Chondrocyte (in vitro differentiated cells): ENCODE measurements around the gene TLR7. TPM values are rescaled to one million over a fixed set of nuclear protein-coding genes. Genes with fewer than 3 reads are reported as not detected.

ENCODE experiments used
- DNase-seq: peaks from one replicate; pipeline ENCODE4 v3.0.0; 2021; ENCODE audit warnings: mixed read lengths, low spot score
- H3K27ac Mint-ChIP-seq: one replicate; pipeline ENCODE4 v1.8.0; 2021; ENCODE audit warnings: mild to moderate bottlenecking, moderate library complexity, mixed read lengths; ENCODE audit not compliant: unreplicated experiment
- H3K27me3 Mint-ChIP-seq: 2 replicates; pipeline ENCODE4 v1.8.0; 2021; ENCODE audit warnings: low read depth, mixed read lengths
- H3K36me3 Mint-ChIP-seq: 2 replicates; pipeline ENCODE4 v1.8.0; 2021; ENCODE audit warnings: low read depth, mixed read lengths
- H3K4me1 Mint-ChIP-seq: 2 replicates; pipeline ENCODE4 v1.8.0; 2021; ENCODE audit warnings: low read depth, mild to moderate bottlenecking, mixed read lengths
- H3K4me3 Mint-ChIP-seq: one replicate; pipeline ENCODE4 v1.8.0; 2021; ENCODE audit warnings: mild to moderate bottlenecking, moderate library complexity, mixed read lengths; ENCODE audit not compliant: unreplicated experiment
- H3K9me3 Mint-ChIP-seq: 2 replicates; pipeline ENCODE4 v1.8.0; 2021; ENCODE audit warnings: low read depth, mixed read lengths
- CTCF ChIP-seq: fragments of 200-600 bp; sonication (generic); IDR thresholded peaks from 2 replicates; pipeline ENCODE4 v1.5.0; 2021; ENCODE audit warnings: antibody characterized with exemption, mild to moderate bottlenecking, moderate library complexity
- total RNA-seq: library from RNA; stranded (reverse); gene quantifications from 3 replicates; pipeline ENCODE4 v1.2.1, GENCODE V29; 2021

TLR7 gene
- total RNA-seq, 1 donor from 2014 or later = not detected

GRCh38 chrX:12920990-12921389 is 54.1 kb downstream of the TLR7 start:
- DNase-seq = no peak
- Mint-ChIP-seq H3K27me3 (peaks cover 5% of the 10 kb centered on the region), H3K27ac (no peak overlapping the region), H3K9me3 (peaks cover 11% of the 10 kb centered on the region), H3K4me3 (no peak overlapping the region), H3K36me3 (no peaks in the 10 kb centered on the region), H3K4me1 (no peaks in the 10 kb centered on the region)
- TF ChIP-seq CTCF = no peak

GRCh38 chrX:12921886-12922598 is 55.2 kb downstream of the TLR7 start:
- peaks cover 11% of the 10 kb centered on the region for H3K9me3 Mint-ChIP-seq
- DNase-seq = no peak
- no peak overlapping the region for H3K27ac Mint-ChIP-seq
- peaks cover 4% of the 10 kb centered on the region for H3K27me3 Mint-ChIP-seq
- H3K36me3 Mint-ChIP-seq = no peaks in the 10 kb centered on the region
- no peak overlapping the region for H3K4me3 Mint-ChIP-seq
- TF ChIP-seq CTCF = no peak
- H3K4me1 Mint-ChIP-seq = no peaks in the 10 kb centered on the region

- Mint-ChIP-seq H3K9me3 (peaks cover 11% of the 10 kb centered on the region), H3K27ac (no peak overlapping the region), H3K36me3 (no peaks in the 10 kb centered on the region), H3K4me1 (no peaks in the 10 kb centered on the region), H3K27me3 (peaks cover 4% of the 10 kb centered on the region), H3K4me3 (no peak overlapping the region)
- DNase-seq = no peak
- no peak for TF ChIP-seq CTCF
These were observed 55.7 kb downstream of the TLR7 start for GRCh38 chrX:12922599-12922919.

- H3K27ac Mint-ChIP-seq = no peak overlapping the region
- no peak for TF ChIP-seq CTCF
- peaks cover 17% of the 10 kb centered on the region for H3K9me3 Mint-ChIP-seq
- no peaks in the 10 kb centered on the region for H3K36me3 Mint-ChIP-seq
- no peaks in the 10 kb centered on the region for H3K27me3 Mint-ChIP-seq
- H3K4me1 Mint-ChIP-seq = no peaks in the 10 kb centered on the region
- H3K4me3 Mint-ChIP-seq = no peak overlapping the region
- no peak for DNase-seq
These were observed 62.8 kb downstream of the TLR7 start for GRCh38 chrX:12929701-12930100.

GRCh38 chrX:12930150-12930549 is 63.3 kb downstream of the TLR7 start:
- Mint-ChIP-seq H3K9me3 (peaks cover 14% of the 10 kb centered on the region), H3K4me1 (no peaks in the 10 kb centered on the region)

More at GRCh38 chrX:12930150-12930549, 63.3 kb downstream of the TLR7 start:
- no peak for DNase-seq
- Mint-ChIP-seq H3K4me3 (no peak overlapping the region), H3K27me3 (no peaks in the 10 kb centered on the region), H3K27ac (no peak overlapping the region), H3K36me3 (no peaks in the 10 kb centered on the region)
- TF ChIP-seq CTCF = no peak
